ENCODE data around the gene CAP1.

CAP1 gene

GRCh38 chr1:40120128-40120527, 79.6 kb downstream of the CAP1 start:
- POLR2A ChIA-PET (ENCODE audit: low non-redundant PET), result no interaction called here
- no peak for TF ChIP-seq CTCF (conservative IDR thresholded peaks at IDR 0.05; ENCODE audit: low read depth)
- CTCF ChIA-PET, result no interaction called here

More at GRCh38 chr1:40120128-40120527, 79.6 kb downstream of the CAP1 start:
- no peak for DNase-seq (ENCODE audit: low spot score)
- no peak overlapping the region for H3K27ac ChIP-seq
